ENCODE results near the gene AOAH.
"Not testable (repeated sequence)": the region's sequence is repeated elsewhere in the genome, so short reads cannot be mapped to it uniquely, and the experiment has no call there.

DNA sequence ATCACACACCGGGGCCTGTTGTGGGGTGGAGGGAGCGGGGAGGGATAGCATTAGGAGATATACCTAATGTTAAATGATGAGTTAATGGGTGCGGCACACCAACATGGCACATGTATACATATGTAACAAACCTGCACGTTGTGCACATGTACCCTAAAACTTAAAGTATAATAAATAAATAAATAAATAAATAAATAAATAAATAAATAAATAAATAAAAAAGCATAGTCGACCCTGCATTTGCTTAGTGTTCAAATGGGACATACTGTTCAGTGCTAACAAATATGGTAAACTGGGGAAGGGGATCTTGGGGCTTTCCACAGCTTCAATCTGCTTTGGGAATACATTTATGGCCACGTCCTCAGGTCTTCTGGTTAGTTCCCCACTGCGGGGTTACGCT lies 7.5 kb downstream of the AOAH start:
- TF ChIP-seq, protein P1, sequence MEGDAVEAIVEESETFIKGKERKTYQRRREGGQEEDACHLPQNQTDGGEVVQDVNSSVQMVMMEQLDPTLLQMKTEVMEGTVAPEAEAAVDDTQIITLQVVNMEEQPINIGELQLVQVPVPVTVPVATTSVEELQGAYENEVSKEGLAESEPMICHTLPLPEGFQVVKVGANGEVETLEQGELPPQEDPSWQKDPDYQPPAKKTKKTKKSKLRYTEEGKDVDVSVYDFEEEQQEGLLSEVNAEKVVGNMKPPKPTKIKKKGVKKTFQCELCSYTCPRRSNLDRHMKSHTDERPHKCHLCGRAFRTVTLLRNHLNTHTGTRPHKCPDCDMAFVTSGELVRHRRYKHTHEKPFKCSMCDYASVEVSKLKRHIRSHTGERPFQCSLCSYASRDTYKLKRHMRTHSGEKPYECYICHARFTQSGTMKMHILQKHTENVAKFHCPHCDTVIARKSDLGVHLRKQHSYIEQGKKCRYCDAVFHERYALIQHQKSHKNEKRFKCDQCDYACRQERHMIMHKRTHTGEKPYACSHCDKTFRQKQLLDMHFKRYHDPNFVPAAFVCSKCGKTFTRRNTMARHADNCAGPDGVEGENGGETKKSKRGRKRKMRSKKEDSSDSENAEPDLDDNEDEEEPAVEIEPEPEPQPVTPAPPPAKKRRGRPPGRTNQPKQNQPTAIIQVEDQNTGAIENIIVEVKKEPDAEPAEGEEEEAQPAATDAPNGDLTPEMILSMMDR (CRISPR knock-in tag; IDR thresholded peaks at IDR 0.05): not testable (repeated sequence)
- TF ChIP-seq ZNF431 (CRISPR knock-in tag; IDR thresholded peaks at IDR 0.05; ENCODE audit: borderline replicate concordance, low read depth); POLR2AphosphoS5 (IDR thresholded peaks at IDR 0.05; ENCODE audit: low read depth, low read length); BRCA1 (CRISPR knock-in tag; IDR thresholded peaks at IDR 0.05); MBNL3 (CRISPR knock-in tag; conservative IDR thresholded peaks at IDR 0.05): not testable (repeated sequence)

Data from HepG2 (cell line).